B cell (primary cell): ENCODE data around the gene C1orf35. TPM values are rescaled to one million over a fixed set of nuclear protein-coding genes. Genes with fewer than 3 reads are reported as not detected.

ENCODE experiments used
- ATAC-seq: fragments of 200-7000 bp; cut with Tn5 transposase; one replicate; pipeline ENCODE4 v1.10.0; 2021; ENCODE audit warnings: low read depth, mild to moderate bottlenecking, moderate number of reproducible peaks, moderate library complexity
- CTCF ChIA-PET: fragments of 350-600 bp; sonication (Branson Sonifier 250); formaldehyde crosslinking; loops from one replicate; lab custom pipeline; 2021; ENCODE audit warnings: antibody characterized with exemption, inconsistent platforms; lab: Charles Lee
- POLR2A ChIA-PET: fragments of 350-600 bp; sonication (Branson Sonifier 250); formaldehyde crosslinking; loops from one replicate; lab custom pipeline; 2021; ENCODE audit warnings: antibody characterized with exemption; lab: Charles Lee
- DNase-seq: peaks from one replicate; pipeline ENCODE4 v3.0.0; 2013
- H2AFZ ChIP-seq: 2 replicates; pipeline ENCODE4 v1.6.1; 2012; ENCODE audit warnings: mild to moderate bottlenecking, low read depth, low read length; ENCODE audit not compliant: insufficient read depth, poor library complexity, severe bottlenecking
- H3K27ac ChIP-seq, 2 donors: 1 replicate in 1 of 2; 2 replicates in 1 of 2; pipeline ENCODE4 v1.5.1; 2012 to 2013; ENCODE audit warnings: low read length in 2 of 2, mild to moderate bottlenecking in 2 of 2, moderate library complexity in 1 of 2
- H3K27me3 ChIP-seq, 4 experiments: fragments of 200-600 bp in 1 of 4; sonication (generic) in 1 of 4; replicated peaks in 1 of 4; 1 replicate in 2 of 4; 2 replicates in 2 of 4; pipeline versions ENCODE4 v1.6.1 to v1.7.0; 2013 to 2016; ENCODE audit warnings: low read length in 3 of 4, mild to moderate bottlenecking in 2 of 4, mixed read lengths in 1 of 4, moderate library complexity in 1 of 4; ENCODE audit not compliant: insufficient read depth in 4 of 4, control insufficient read depth in 3 of 4; ENCODE audit errors: control extremely low read depth in 1 of 4
- H3K36me3 ChIP-seq, 2 experiments: replicated peaks in 1 of 2; 1 replicate in 1 of 2; 2 replicates in 1 of 2; pipeline versions ENCODE4 v1.6.1 to v1.7.1; 2013; ENCODE audit warnings: low read length in 1 of 2; ENCODE audit not compliant: insufficient read depth in 2 of 2, control insufficient read depth in 1 of 2; ENCODE audit errors: control extremely low read depth in 1 of 2, extremely low read depth in 1 of 2
- H3K4me1 ChIP-seq, 2 donors: fragments of 200-600 bp in 1 of 2; sonication (generic) in 1 of 2; 1 replicate in 1 of 2; 2 replicates in 1 of 2; pipeline versions ENCODE4 v1.5.1 to v1.6.1; 2013 to 2017; ENCODE audit warnings: low read length in 2 of 2; ENCODE audit not compliant: control insufficient read depth in 2 of 2, insufficient read depth in 2 of 2
- H3K4me2 ChIP-seq: replicated peaks from 2 replicates; pipeline ENCODE3; 2012; ENCODE audit warnings: mild to moderate bottlenecking, low read depth, low read length; ENCODE audit not compliant: poor library complexity, severe bottlenecking
- H3K4me3 ChIP-seq, 5 experiments: fragments of 200-600 bp in 1 of 5; sonication (generic) in 1 of 5; 1 replicate in 3 of 5; 2 replicates in 2 of 5; pipeline versions ENCODE4 v1.5.1 to v1.7.0; 2011 to 2016; ENCODE audit warnings: low read length in 4 of 5, mild to moderate bottlenecking in 4 of 5, low read depth in 2 of 5, control low read depth in 1 of 5, moderate library complexity in 1 of 5; ENCODE audit not compliant: insufficient read depth in 1 of 5; ENCODE audit errors: control extremely low read depth in 1 of 5, extremely low read depth in 1 of 5
- H3K79me2 ChIP-seq: fragments of 200-600 bp; sonication (generic); one replicate; pipeline ENCODE4 v1.6.0; 2016; ENCODE audit warnings: low read length; ENCODE audit not compliant: control insufficient read depth, insufficient read depth
- H3K9ac ChIP-seq: fragments of 200-600 bp; sonication (generic); 2 replicates; pipeline ENCODE4 v1.6.1; 2017; ENCODE audit warnings: mild to moderate bottlenecking, low read length, moderate library complexity
- H3K9me3 ChIP-seq, 3 donors: one replicate each; pipeline versions ENCODE4 v1.6.1 to v1.7.1; 2013; ENCODE audit warnings: low read length in 2 of 3; ENCODE audit not compliant: control insufficient read depth in 2 of 3, insufficient read depth in 1 of 3; ENCODE audit errors: control extremely low read depth in 1 of 3
- H4K20me1 ChIP-seq: 2 replicates; pipeline ENCODE4 v1.6.0; 2012; ENCODE audit warnings: mild to moderate bottlenecking, low read length; ENCODE audit not compliant: insufficient read depth, control insufficient read depth, poor library complexity, severe bottlenecking
- H3K27ac Mint-ChIP-seq: one replicate; pipeline ENCODE4 v1.8.0; 2021; ENCODE audit warnings: mixed read lengths
- H3K27me3 Mint-ChIP-seq: one replicate; pipeline ENCODE4 v1.8.0; 2021; ENCODE audit warnings: mixed read lengths
- H3K4me1 Mint-ChIP-seq: one replicate; pipeline ENCODE4 v1.8.0; 2021; ENCODE audit warnings: mixed read lengths
- H3K4me3 Mint-ChIP-seq: one replicate; pipeline ENCODE4 v1.8.0; 2021; ENCODE audit warnings: mixed read lengths
- H3K9me3 Mint-ChIP-seq: one replicate; pipeline ENCODE4 v1.8.0; 2022; ENCODE audit warnings: mixed read lengths; ENCODE audit not compliant: insufficient read depth
- CTCF ChIP-seq: fragments of 200-600 bp; IDR thresholded peaks from one replicate; pipeline ENCODE4 v1.8.0; 2022; ENCODE audit warnings: antibody characterized with exemption, mild to moderate bottlenecking
- EZH2 ChIP-seq: IDR thresholded peaks from 2 replicates; pipeline ENCODE4 v1.6.1; 2012; ENCODE audit warnings: borderline replicate concordance, low read depth, mild to moderate bottlenecking, moderate library complexity, low read length; ENCODE audit not compliant: insufficient read depth, poor library complexity, severe bottlenecking
- WGBS: methylation state at CpG from one replicate; pipeline ENCODE4 v1.1.5; 2013; ENCODE audit warnings: missing lambda C conversion rate; ENCODE audit not compliant: insufficient coverage; 5-methylcytosine and 5-hydroxymethylcytosine counted together
- intact Hi-C: fragments of 100-400 bp; cut with micrococcal nuclease; formaldehyde crosslinking; loops from one replicate; pipeline ENCODE4 v1.10.0; 2022
- polyA plus RNA-seq: library from polyadenylated mRNA; depleted of rRNA; stranded (reverse); fragments of >200 nt; gene quantifications from 2 replicates; pipeline ENCODE4 v1.2.3, GENCODE V29; 2012
- total RNA-seq, 2 donors: library from RNA; stranded (reverse); fragments of 120-200 nt in 1 of 2; gene quantifications; 1 replicate in 1 of 2; 2 replicates in 1 of 2; pipeline versions ENCODE4 v1.2.3 to v1.2.4, GENCODE V29; 2013 to 2022

Gene C1orf35
- total and polyA plus RNA-seq, 2 donors (not counting 1 experiment from before 2014, with no cell fraction given), result 24.1 to 41.0 TPM

- Mint-ChIP-seq H3K4me1 (peaks cover 11% of the 10 kb centered on the region), H3K9me3 (no peaks in the 10 kb centered on the region), H3K4me3 (no peak overlapping the region), H3K27ac (no peak overlapping the region), H3K27me3 (no peaks in the 10 kb centered on the region)
- ATAC-seq (no peak), DNase-seq (no peak)
- no peak overlapping the region for H3K4me3 ChIP-seq
- H3K4me2 ChIP-seq, result no peak overlapping the region
- 75% methylated on average over 8 of the region's 10 CpGs for WGBS
- peaks cover 18% of the 10 kb centered on the region for H4K20me1 ChIP-seq
- no peaks in the 10 kb centered on the region for H3K27me3 ChIP-seq
- no peaks in the 10 kb centered on the region for H3K36me3 ChIP-seq
- no peak overlapping the region for H3K9ac ChIP-seq
- H3K79me2 ChIP-seq, result peaks cover 30% of the 10 kb centered on the region
- H3K4me1 ChIP-seq, result peaks cover 7 to 9% of the 10 kb centered on the region in 2 donors
- no peaks in the 10 kb centered on the region for H3K9me3 ChIP-seq
- intact Hi-C loops, result no loop called here
- no peak overlapping the region for H3K27ac ChIP-seq
- POLR2A ChIA-PET, result no interaction called here
- CTCF ChIA-PET, result no interaction called here
- no peak overlapping the region for H2AFZ ChIP-seq
- TF ChIP-seq CTCF, result no peak
- TF ChIP-seq EZH2, result no peak
Observed at GRCh38 chr1:228077565-228078330, 25.4 kb downstream of the C1orf35 start.

- no peaks in the 10 kb centered on the region for H3K27me3 Mint-ChIP-seq
- no peaks in the 10 kb centered on the region for H3K36me3 ChIP-seq
- TF ChIP-seq CTCF (no peak), EZH2 (no peak)
- peaks cover 7 to 9% of the 10 kb centered on the region in 2 donors for H3K4me1 ChIP-seq
- H3K4me3 ChIP-seq, result no peak overlapping the region
- no peak overlapping the region for H3K9ac ChIP-seq
- H3K27ac ChIP-seq, result no peak overlapping the region
- H3K79me2 ChIP-seq, result peaks cover 21% of the 10 kb centered on the region
- no peak for DNase-seq
- peaks cover 18% of the 10 kb centered on the region for H4K20me1 ChIP-seq
- no peaks in the 10 kb centered on the region for H3K9me3 ChIP-seq
- no peak overlapping the region for H3K27ac Mint-ChIP-seq
- CTCF ChIA-PET, result no interaction called here
- intact Hi-C loops, result no loop called here
- no peak overlapping the region for H3K4me2 ChIP-seq
- POLR2A ChIA-PET, result no interaction called here
- H3K4me3 Mint-ChIP-seq, result no peak overlapping the region
- ATAC-seq, result no peak
- no peak overlapping the region for H2AFZ ChIP-seq
- WGBS, result 88% methylated on average over 7 of the region's 9 CpGs
- no peaks in the 10 kb centered on the region for H3K9me3 Mint-ChIP-seq
- peaks cover 11% of the 10 kb centered on the region for H3K4me1 Mint-ChIP-seq
- H3K27me3 ChIP-seq, result no peaks in the 10 kb centered on the region
Observed at GRCh38 chr1:228076796-228077430, 26.2 kb downstream of the C1orf35 start.
